NCI-H1436 (cell line): Measurements from ENCODE around the gene BSN.
"Not testable (repeated sequence)": the region's sequence is repeated elsewhere in the genome, so short reads cannot be mapped to it uniquely, and the experiment has no call there.

Source experiments
- DNase-seq: peaks from one replicate; lab custom pipeline; 2025; lab: John Stamatoyannopoulos, UW

Gene BSN

GRCh38 chr3:49673715-49674496, 119.6 kb downstream of the BSN start, which contains the start of gene APEH:
Gene APEH (plus strand): TSS chr3:49674351. CDS start chr3:49674402, 51 bp downstream.
- no peak for DNase-seq

- DNase-seq: no peak
Measured at GRCh38 chr3:49674497-49674983, 120.3 kb downstream of the BSN start.

GRCh38 chr3:49675912-49676311, 121.6 kb downstream of the BSN start:
- no peak for DNase-seq

- no peak for DNase-seq
Measured at GRCh38 chr3:49680493-49681231, 126.4 kb downstream of the BSN start.

GRCh38 chr3:49681232-49681522, 126.9 kb downstream of the BSN start:
- no peak for DNase-seq

- no peak for DNase-seq
Measured at GRCh38 chr3:49681543-49681942, 127.3 kb downstream of the BSN start.

- no peak for DNase-seq
Measured at GRCh38 chr3:49683162-49683561, 128.9 kb downstream of the BSN start.

GRCh38 chr3:49684453-49684852, 130.2 kb downstream of the BSN start:
- DNase-seq: not testable (repeated sequence)

GRCh38 chr3:49685103-49685502, 130.8 kb downstream of the BSN start:
- not testable (repeated sequence) for DNase-seq

- DNase-seq: not testable (repeated sequence)
Measured at GRCh38 chr3:49685846-49686245, 131.6 kb downstream of the BSN start.

- DNase-seq: not testable (repeated sequence)
Measured at GRCh38 chr3:49686346-49686745, 132.1 kb downstream of the BSN start.

- DNase-seq: not testable (repeated sequence)
Measured at GRCh38 chr3:49686769-49687423, 132.6 kb downstream of the BSN start.

- DNase-seq: not testable (repeated sequence)
Measured at GRCh38 chr3:49687424-49687795, 133.1 kb downstream of the BSN start.

GRCh38 chr3:49688338-49689045, 134.2 kb downstream of the BSN start:
- not testable (repeated sequence) for DNase-seq

GRCh38 chr3:49689046-49689907, 135.0 kb downstream of the BSN start, which contains the start of the genes MST1 and RNF123:
Gene MST1 (minus strand): TSS chr3:49689474. CDS start chr3:49688691, 783 bp downstream.
Gene RNF123 (plus strand): TSS chr3:49689557. CDS start chr3:49691166, 1,609 bp downstream.
- DNase-seq: no peak

- not testable (repeated sequence) for DNase-seq
Measured at GRCh38 chr3:49689908-49690624, 135.8 kb downstream of the BSN start.

GRCh38 chr3:49690856-49691255, 136.6 kb downstream of the BSN start:
- not testable (repeated sequence) for DNase-seq

GRCh38 chr3:49691481-49691880, 137.2 kb downstream of the BSN start:
- not testable (repeated sequence) for DNase-seq

GRCh38 chr3:49694409-49695070, 140.3 kb downstream of the BSN start:
- not testable (repeated sequence) for DNase-seq
